K562 (cell line): ENCODE measurements around the gene MCCD1. TPM values are rescaled to one million over a fixed set of nuclear protein-coding genes. Genes with fewer than 3 reads are reported as not detected.

Experiments used
- ATF7 ChIP-seq: fragments of 450-650 bp; IDR thresholded peaks from 2 replicates; pipeline ENCODE4 v1.7.1; 2014; ENCODE audit warnings: mild to moderate bottlenecking, moderate library complexity
- C11orf30 ChIP-seq: fragments of 450-650 bp; IDR thresholded peaks from 2 replicates; pipeline ENCODE4 v1.6.1; 2016; ENCODE audit warnings: low read depth, mild to moderate bottlenecking
- EGR1 ChIP-seq: fragments of 450-650 bp; conservative IDR thresholded peaks from 2 replicates; pipeline ENCODE4 v1.6.1; 2017; ENCODE audit warnings: mild to moderate bottlenecking
- HDAC2 ChIP-seq: fragments of 450-650 bp; IDR thresholded peaks from 2 replicates; pipeline ENCODE4 v1.6.1; 2016; ENCODE audit warnings: mild to moderate bottlenecking
- HIVEP1 ChIP-seq: fragments of 250-450 bp; sonication (Bioruptor Pico); IDR thresholded peaks from 2 replicates; pipeline ENCODE4 v1.4.0; 2020; ENCODE audit warnings: mild to moderate bottlenecking
- JUN ChIP-seq, 2 experiments: sonication (generic) in 1 of 2; formaldehyde crosslinking in 1 of 2; IDR thresholded peaks; 2 replicates each; pipeline versions ENCODE4 v1.6.1 to v1.8.0; 2012 to 2022; ENCODE audit warnings: borderline replicate concordance in 2 of 2, mild to moderate bottlenecking in 2 of 2, improper control_type of control experiment in 1 of 2, low read depth in 1 of 2, low read length in 1 of 2, missing genetic modification reagents in 1 of 2
- KDM1A ChIP-seq, 2 experiments: fragments of 450-650 bp; IDR thresholded peaks; 2 replicates each; pipeline ENCODE4 v1.6.1; 2016; ENCODE audit warnings: mild to moderate bottlenecking in 2 of 2
- MBD2 ChIP-seq: sonication (generic); IDR thresholded peaks from 2 replicates; pipeline ENCODE4 v1.6.1; 2016; ENCODE audit warnings: low read depth, borderline replicate concordance
- MYNN ChIP-seq, 2 experiments: sonication (generic); formaldehyde crosslinking in 1 of 2; IDR thresholded peaks; 2 replicates each; pipeline versions ENCODE4 v1.5.0 to v1.6.1; 2016 to 2020; ENCODE audit warnings: antibody characterized with exemption in 1 of 2, missing genetic modification reagents in 1 of 2
- RBFOX2 ChIP-seq: fragments of 200-400 bp; formaldehyde crosslinking; IDR thresholded peaks from 2 replicates; pipeline ENCODE4 v1.6.1; 2017; ENCODE audit warnings: low read depth, mild to moderate bottlenecking, low read length, moderate library complexity
- TEAD1 ChIP-seq, 2 experiments: fragments of 450-650 bp in 1 of 2; sonication (generic) in 1 of 2; formaldehyde crosslinking; IDR thresholded peaks; 2 replicates each; pipeline versions ENCODE4 v1.4.0 to v1.8.0; 2020 to 2022; ENCODE audit warnings: mild to moderate bottlenecking in 2 of 2, missing genetic modification reagents in 1 of 2
- ZFP1 ChIP-seq: fragments of 450-650 bp; formaldehyde crosslinking; IDR thresholded peaks from 2 replicates; pipeline ENCODE4 v1.4.0; 2020; ENCODE audit warnings: mild to moderate bottlenecking, mixed read lengths
- ZNF263 ChIP-seq: sonication (generic); formaldehyde crosslinking; IDR thresholded peaks from 2 replicates; pipeline ENCODE4 v1.8.0; 2022; ENCODE audit warnings: mild to moderate bottlenecking, missing genetic modification reagents, borderline replicate concordance
- ZNF311 ChIP-seq: fragments of 250-450 bp; sonication (Bioruptor Pico); IDR thresholded peaks from 2 replicates; pipeline ENCODE4 v1.4.0; 2020; ENCODE audit warnings: mild to moderate bottlenecking, moderate library complexity
- ZNF316 ChIP-seq: fragments of 450-650 bp; IDR thresholded peaks from 2 replicates; pipeline ENCODE4 v1.6.1; 2016
- ZNF561 ChIP-seq: fragments of 450-650 bp; formaldehyde crosslinking; conservative IDR thresholded peaks from 2 replicates; pipeline ENCODE4 v1.4.0; 2020; ENCODE audit warnings: mild to moderate bottlenecking, moderate library complexity
- polyA plus RNA-seq, 8 experiments: library from polyadenylated mRNA; depleted of rRNA in 4 of 8; stranded (reverse) in 5 of 8; unstranded in 3 of 8; fragments of >200 nt; fragmentation: Nextera tagmentation in 2 of 8; fragmentation: Illumina TruSeq in 1 of 8; extraction: Ambion mirVana in 2 of 8; extraction: Trizol in 1 of 8; gene quantifications; 2 replicates each; pipeline versions ENCODE4 v1.2.1 to v1.2.3, GENCODE V29; 2011 to 2014; ENCODE audit warnings: inconsistent platforms in 1 of 8, missing spikeins in 1 of 8
- total RNA-seq, 7 experiments: library from RNA; depleted of rRNA in 6 of 7; stranded (reverse); fragments of >200 nt in 6 of 7; fragmentation: Illumina TruSeq in 2 of 7; extraction: Trizol in 2 of 7; gene quantifications; 2 replicates each; pipeline versions ENCODE4 v1.2.1 to v1.2.3, GENCODE V29; 2011 to 2021; ENCODE audit warnings: low replicate concordance in 1 of 7
- TF ChIP-seq, protein P1 (sequence below): sonication (generic); IDR thresholded peaks from 2 replicates; pipeline ENCODE4 v1.6.1; 2016
- TF ChIP-seq, protein P2 (sequence below): fragments of 250-450 bp; sonication (Bioruptor Pico); IDR thresholded peaks from 2 replicates; pipeline ENCODE4 v1.8.0; 2022; ENCODE audit warnings: inconsistent platforms
- TF ChIP-seq, protein P3 (sequence below): fragments of 250-450 bp; sonication (Bioruptor Pico); IDR thresholded peaks from 2 replicates; pipeline ENCODE4 v1.5.0; 2022; ENCODE audit warnings: mild to moderate bottlenecking
- TF ChIP-seq, protein P4 (sequence below): IDR thresholded peaks from 2 replicates; pipeline ENCODE4 v1.6.1; 2012; ENCODE audit warnings: low read depth, low read length, improper control_type of control experiment, borderline replicate concordance

Gene MCCD1
- total and polyA plus RNA-seq, 9 of the 15 experiments (the other 6 are each of a cell fraction or from before 2014, with no cell fraction given) = not detected

DNA sequence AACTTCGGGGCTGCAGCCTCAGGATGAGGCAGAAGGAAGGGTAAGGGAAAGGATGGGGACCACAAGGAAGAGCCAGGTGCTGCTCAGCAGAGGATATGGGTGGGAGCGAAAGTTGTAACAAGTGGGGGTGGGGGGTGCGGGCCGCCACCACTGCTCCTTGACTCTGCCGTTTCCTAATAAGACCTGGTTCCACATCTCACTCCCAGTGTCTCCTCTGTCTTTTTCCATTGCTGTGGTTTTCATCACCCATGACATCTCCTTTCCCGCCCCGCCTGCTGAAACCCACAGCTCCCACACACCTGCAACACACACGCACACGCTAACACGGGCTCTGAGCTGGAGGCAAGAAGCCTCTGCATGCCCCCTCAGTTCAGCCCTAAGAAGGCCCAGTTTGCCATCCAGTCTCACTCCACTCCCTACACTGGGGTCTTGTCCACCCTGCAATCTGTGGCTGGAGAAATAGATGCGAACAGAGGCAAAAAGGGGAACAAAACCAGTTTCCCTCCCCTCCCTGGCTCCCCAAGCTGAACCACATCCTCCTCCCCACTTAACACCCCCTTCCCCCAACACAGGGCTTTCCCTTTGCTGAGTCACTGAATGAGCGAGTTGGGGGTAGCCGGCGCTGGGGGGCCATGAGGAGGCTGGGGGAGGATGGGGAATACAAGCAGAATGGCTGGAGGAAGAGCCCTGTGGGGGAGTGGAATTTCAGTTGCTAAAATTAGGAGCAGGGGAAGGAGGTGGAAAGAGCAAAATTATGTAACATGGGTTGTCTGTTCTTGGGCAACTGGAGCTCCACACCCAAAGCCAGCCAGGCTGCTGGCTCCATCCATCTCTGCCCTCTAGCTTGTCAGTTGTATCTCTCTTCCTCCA is 30.1 kb downstream of the MCCD1 start (continued):
- TF ChIP-seq, protein P1, sequence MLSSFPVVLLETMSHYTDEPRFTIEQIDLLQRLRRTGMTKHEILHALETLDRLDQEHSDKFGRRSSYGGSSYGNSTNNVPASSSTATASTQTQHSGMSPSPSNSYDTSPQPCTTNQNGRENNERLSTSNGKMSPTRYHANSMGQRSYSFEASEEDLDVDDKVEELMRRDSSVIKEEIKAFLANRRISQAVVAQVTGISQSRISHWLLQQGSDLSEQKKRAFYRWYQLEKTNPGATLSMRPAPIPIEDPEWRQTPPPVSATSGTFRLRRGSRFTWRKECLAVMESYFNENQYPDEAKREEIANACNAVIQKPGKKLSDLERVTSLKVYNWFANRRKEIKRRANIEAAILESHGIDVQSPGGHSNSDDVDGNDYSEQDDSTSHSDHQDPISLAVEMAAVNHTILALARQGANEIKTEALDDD = 0 out of 2 replicates have a peak, but pooled peaks have one; percentile 20
- TF ChIP-seq EGR1 (peak; percentile 37; the same call in 1 of the 2 replicates), MBD2 (peak; percentile 33; the same call in 1 of the 2 replicates), MYNN (IDR thresholded peaks at IDR 0.05) (peak; percentile 52; the same call in 1 of the 2 replicates), MYNN (CRISPR knock-in tag; IDR thresholded peaks at IDR 0.05) (no peak), ZNF561 (CRISPR knock-in tag) (no peak), ZNF311 (CRISPR knock-in tag) (no peak), TEAD1 (CRISPR knock-in tag; IDR thresholded peaks at IDR 0.05) (peak in 1 of 2 experiments; percentile 4; a peak in 1 of 4 replicates), KDM1A (IDR thresholded peaks at IDR 0.05) (peak; percentile 19 to 50; a peak in 2 of 4 replicates), ATF7 (peak; percentile 43; the same call in 1 of the 2 replicates), HIVEP1 (peak; percentile 89), HDAC2 (peak; percentile 34; the same call in 1 of the 2 replicates), ZFP1 (no peak), JUN (IDR thresholded peaks at IDR 0.05; ENCODE audit: borderline replicate concordance, low read depth, low read length) (peak; percentile 4; the same call in 1 of the 2 replicates), JUN (CRISPR knock-in tag; IDR thresholded peaks at IDR 0.05; ENCODE audit: borderline replicate concordance) (0 out of 2 replicates have a peak, but pooled peaks have one; percentile 35), C11orf30 (peak; percentile 82), RBFOX2 (peak; percentile 61), ZNF316 (peak; percentile 77), ZNF263 (CRISPR knock-in tag) (peak; percentile 72; the same call in 1 of the 2 replicates)
- TF ChIP-seq, protein P2, sequence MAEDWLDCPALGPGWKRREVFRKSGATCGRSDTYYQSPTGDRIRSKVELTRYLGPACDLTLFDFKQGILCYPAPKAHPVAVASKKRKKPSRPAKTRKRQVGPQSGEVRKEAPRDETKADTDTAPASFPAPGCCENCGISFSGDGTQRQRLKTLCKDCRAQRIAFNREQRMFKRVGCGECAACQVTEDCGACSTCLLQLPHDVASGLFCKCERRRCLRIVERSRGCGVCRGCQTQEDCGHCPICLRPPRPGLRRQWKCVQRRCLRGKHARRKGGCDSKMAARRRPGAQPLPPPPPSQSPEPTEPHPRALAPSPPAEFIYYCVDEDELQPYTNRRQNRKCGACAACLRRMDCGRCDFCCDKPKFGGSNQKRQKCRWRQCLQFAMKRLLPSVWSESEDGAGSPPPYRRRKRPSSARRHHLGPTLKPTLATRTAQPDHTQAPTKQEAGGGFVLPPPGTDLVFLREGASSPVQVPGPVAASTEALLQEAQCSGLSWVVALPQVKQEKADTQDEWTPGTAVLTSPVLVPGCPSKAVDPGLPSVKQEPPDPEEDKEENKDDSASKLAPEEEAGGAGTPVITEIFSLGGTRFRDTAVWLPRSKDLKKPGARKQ = no peak
- TF ChIP-seq, protein P3, sequence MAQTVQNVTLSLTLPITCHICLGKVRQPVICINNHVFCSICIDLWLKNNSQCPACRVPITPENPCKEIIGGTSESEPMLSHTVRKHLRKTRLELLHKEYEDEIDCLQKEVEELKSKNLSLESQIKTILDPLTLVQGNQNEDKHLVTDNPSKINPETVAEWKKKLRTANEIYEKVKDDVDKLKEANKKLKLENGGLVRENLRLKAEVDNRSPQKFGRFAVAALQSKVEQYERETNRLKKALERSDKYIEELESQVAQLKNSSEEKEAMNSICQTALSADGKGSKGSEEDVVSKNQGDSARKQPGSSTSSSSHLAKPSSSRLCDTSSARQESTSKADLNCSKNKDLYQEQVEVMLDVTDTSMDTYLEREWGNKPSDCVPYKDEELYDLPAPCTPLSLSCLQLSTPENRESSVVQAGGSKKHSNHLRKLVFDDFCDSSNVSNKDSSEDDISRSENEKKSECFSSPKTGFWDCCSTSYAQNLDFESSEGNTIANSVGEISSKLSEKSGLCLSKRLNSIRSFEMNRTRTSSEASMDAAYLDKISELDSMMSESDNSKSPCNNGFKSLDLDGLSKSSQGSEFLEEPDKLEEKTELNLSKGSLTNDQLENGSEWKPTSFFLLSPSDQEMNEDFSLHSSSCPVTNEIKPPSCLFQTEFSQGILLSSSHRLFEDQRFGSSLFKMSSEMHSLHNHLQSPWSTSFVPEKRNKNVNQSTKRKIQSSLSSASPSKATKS (CRISPR knock-in tag) = no peak
- TF ChIP-seq, protein P4, sequence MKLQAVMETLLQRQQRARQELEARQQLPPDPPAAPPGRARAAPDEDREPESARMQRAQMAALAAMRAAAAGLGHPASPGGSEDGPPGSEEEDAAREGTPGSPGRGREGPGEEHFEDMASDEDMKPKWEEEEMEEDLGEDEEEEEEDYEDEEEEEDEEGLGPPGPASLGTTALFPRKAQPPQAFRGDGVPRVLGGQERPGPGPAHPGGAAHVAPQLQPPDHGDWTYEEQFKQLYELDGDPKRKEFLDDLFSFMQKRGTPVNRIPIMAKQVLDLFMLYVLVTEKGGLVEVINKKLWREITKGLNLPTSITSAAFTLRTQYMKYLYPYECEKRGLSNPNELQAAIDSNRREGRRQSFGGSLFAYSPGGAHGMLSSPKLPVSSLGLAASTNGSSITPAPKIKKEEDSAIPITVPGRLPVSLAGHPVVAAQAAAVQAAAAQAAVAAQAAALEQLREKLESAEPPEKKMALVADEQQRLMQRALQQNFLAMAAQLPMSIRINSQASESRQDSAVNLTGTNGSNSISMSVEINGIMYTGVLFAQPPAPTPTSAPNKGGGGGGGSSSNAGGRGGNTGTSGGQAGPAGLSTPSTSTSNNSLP = no peak
